Brain microvascular endothelial cell (primary cell): ENCODE data around the gene LYZL1.
"Not testable (repeated sequence)": the region's sequence is repeated elsewhere in the genome, so short reads cannot be mapped to it uniquely, and the experiment has no call there.

Source experiments
- DNase-seq: peaks from one replicate; pipeline ENCODE4 v3.0.0-alpha.2; 2020
- H3K27ac ChIP-seq: fragments of 250-450 bp; sonication (Bioruptor Pico); 2 replicates; pipeline ENCODE4 v1.5.1; 2020; ENCODE audit warnings: mild to moderate bottlenecking, moderate library complexity
- H3K27me3 ChIP-seq: fragments of 250-450 bp; sonication (Bioruptor Pico); replicated peaks from 2 replicates; pipeline ENCODE4 v1.5.1; 2020; ENCODE audit warnings: mild to moderate bottlenecking
- H3K36me3 ChIP-seq: fragments of 250-450 bp; sonication (Bioruptor Pico); replicated peaks from 2 replicates; pipeline ENCODE4 v1.5.1; 2020; ENCODE audit warnings: mild to moderate bottlenecking
- H3K4me3 ChIP-seq: 2 replicates; pipeline ENCODE4 v1.5.1; 2011; ENCODE audit warnings: low read depth, mild to moderate bottlenecking, control low read depth, low read length, moderate library complexity
- CTCF ChIP-seq: IDR thresholded peaks from 2 replicates; pipeline ENCODE4 v1.5.1; 2011; ENCODE audit warnings: low read depth, mild to moderate bottlenecking, moderate library complexity, low read length, control low read depth, inconsistent platforms; ENCODE audit errors: missing control alignments
- in situ Hi-C: cut with HindIII; loops from 2 replicates; pipeline ENCODE4 v1.10.0; 2017; ENCODE audit warnings: low sequenced_read_pairs, low pct_ligation_motif_present

Gene LYZL1

DNA sequence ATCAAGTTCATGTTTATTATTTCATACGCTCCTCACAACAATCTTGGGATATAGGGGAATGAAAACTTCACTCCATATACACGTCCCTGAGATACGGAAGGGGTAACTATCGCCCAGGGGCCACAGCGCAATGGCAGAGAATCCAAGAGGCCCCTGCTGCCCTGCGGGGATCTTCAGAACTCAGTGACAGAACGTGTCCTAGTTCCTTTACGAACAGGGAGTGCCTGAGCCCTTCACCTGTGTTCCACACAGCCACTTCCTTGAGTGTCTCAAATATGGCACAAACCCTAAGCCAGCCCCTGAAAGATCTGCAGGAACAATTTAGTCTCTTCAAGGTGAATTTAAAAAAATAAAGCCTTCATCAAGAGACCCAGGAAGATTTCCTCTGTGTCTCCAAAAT lies 25.9 kb downstream of the LYZL1 start:
- TF ChIP-seq CTCF = no peak
- H3K27me3 ChIP-seq = no peaks in the 10 kb centered on the region
- H3K27ac ChIP-seq = no peak overlapping the region
- no peak overlapping the region for H3K4me3 ChIP-seq
- in situ Hi-C loops = no loop called here
- no peaks in the 10 kb centered on the region for H3K36me3 ChIP-seq
- DNase-seq = no peak

GRCh38 chr10:29315814-29316213 lies 26.9 kb downstream of the LYZL1 start:
- H3K36me3 ChIP-seq = no peaks in the 10 kb centered on the region
- no peaks in the 10 kb centered on the region for H3K27me3 ChIP-seq
- TF ChIP-seq CTCF = no peak
- H3K27ac ChIP-seq = no peak overlapping the region
- in situ Hi-C loops = no loop called here
- no peak overlapping the region for H3K4me3 ChIP-seq
- DNase-seq = no peak

- no peak for TF ChIP-seq CTCF
- no peaks in the 10 kb centered on the region for H3K36me3 ChIP-seq
- H3K27me3 ChIP-seq = no peaks in the 10 kb centered on the region
- H3K27ac ChIP-seq = no peak overlapping the region
- no peak for DNase-seq
- H3K4me3 ChIP-seq = no peak overlapping the region
- in situ Hi-C loops = no loop called here
These were observed 27.6 kb downstream of the LYZL1 start for GRCh38 chr10:29316308-29317026.

DNA sequence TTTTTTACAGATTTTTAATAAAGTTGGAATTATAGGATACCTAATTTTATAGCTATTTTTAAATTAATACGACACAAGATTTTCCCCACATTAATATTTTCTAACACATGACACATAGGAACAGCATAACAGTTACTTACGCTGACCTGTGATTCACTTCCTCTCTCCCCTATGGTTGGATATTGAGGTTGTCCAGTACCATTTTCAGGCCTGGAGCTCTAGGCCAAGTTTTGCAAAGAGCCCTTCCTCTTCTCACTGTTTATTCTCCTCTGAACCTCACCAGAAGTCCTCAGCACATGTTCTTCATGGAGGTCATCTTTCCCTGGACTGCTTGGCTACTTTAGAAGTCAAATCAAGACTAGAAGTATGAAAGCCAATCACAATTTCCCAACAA lies 28.2 kb downstream of the LYZL1 start:
- in situ Hi-C loops = no loop called here
- DNase-seq = peak; percentile 22
- Histone ChIP-seq H3K4me3 (no peak overlapping the region), H3K27ac (no peak overlapping the region), H3K27me3 (no peaks in the 10 kb centered on the region), H3K36me3 (no peaks in the 10 kb centered on the region)
- no peak for TF ChIP-seq CTCF

GRCh38 chr10:29317423-29318021 lies 28.7 kb downstream of the LYZL1 start:
- no peak for TF ChIP-seq CTCF
- in situ Hi-C loops = no loop called here
- Histone ChIP-seq H3K4me3 (no peak overlapping the region), H3K36me3 (no peaks in the 10 kb centered on the region), H3K27me3 (no peaks in the 10 kb centered on the region), H3K27ac (no peak overlapping the region)
- no peak for DNase-seq

DNA sequence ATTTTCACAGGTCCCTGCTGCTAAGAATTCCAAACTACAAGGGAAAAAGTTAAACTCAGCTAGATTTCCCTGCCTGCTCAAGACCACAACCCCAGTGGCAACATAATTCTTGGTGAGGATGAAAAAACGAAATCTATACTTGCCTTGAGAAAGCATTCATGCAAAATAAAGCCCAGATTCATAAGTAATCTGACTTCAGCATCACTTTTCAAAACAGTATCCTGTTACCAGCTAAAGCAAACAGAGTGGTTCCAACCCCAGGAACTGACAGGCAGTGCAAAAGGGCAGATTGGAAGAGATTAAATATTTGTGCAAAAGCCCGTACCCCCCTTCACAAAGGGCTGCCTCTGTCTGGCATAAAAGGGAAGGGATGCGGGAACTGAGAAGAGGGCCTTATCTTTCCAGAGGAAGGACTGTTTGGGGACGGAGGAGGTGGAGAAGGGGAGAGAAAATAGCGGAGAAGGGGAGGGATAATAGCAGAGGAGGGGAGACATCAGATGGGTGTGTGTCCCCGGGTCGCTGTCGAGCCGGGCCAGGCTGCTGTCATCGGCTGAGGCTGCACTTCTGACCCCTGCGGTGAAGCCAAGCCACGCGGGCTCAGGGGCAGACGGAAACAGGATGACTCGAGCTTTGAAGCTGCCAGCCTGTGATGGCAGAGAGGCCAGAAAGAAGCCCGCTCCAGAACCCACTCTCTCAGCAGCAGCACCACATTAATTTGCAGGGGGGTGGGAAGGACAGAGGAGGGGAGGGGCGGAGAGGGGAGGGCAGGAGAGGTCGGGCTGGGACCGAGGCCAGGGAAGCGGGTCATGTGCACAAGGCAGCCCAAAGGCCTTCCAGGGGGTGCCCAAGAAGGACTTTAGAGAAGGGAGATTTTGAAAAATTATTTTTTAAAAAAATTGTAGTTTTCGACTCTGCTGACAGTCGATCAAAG lies 29.5 kb downstream of the LYZL1 start:
- H3K4me3 ChIP-seq, H3K27me3 ChIP-seq, H3K36me3 ChIP-seq, in situ Hi-C loops: not testable (repeated sequence)
- peak; percentile 16 for DNase-seq
- H3K27ac ChIP-seq = peak overlapping the region; percentile 3
